CD4-positive, alpha-beta T cell treated with Interleukin-6 at 100 ng/mL for 8 hours (primary cell): ENCODE data around the gene SLC25A27.
"Not testable (repeated sequence)": the region's sequence is repeated elsewhere in the genome, so short reads cannot be mapped to it uniquely, and the experiment has no call there.

ENCODE experiments used
- DNase-seq: peaks from one replicate; pipeline ENCODE4 v3.0.0-alpha.2; 2020; ENCODE audit warnings: mixed read lengths, low spot score

SLC25A27 gene

GRCh38 chr6:46652603-46653438 is at the start of gene SLC25A27, which contains the start of gene CYP39A1:
Gene SLC25A27 (plus strand): TSS chr6:46652975. CDS start chr6:46653193, 218 bp downstream.
Gene CYP39A1 (minus strand): TSS chr6:46652818. CDS start chr6:46652582, 236 bp downstream.
- DNase-seq: peak; percentile 61

GRCh38 chr6:46605091-46605797 is 47.5 kb upstream of the SLC25A27 start:
- no peak for DNase-seq

GRCh38 chr6:46606338-46606737 is 46.4 kb upstream of the SLC25A27 start:
- no peak for DNase-seq

GRCh38 chr6:46610862-46611553 is 41.8 kb upstream of the SLC25A27 start:
- no peak for DNase-seq

GRCh38 chr6:46612645-46613044 is 40.1 kb upstream of the SLC25A27 start:
- no peak for DNase-seq

- DNase-seq: no peak
Observed at GRCh38 chr6:46618726-46619125, 34.0 kb upstream of the SLC25A27 start.

- peak; percentile 1 for DNase-seq
Observed at GRCh38 chr6:46626228-46626909, 26.4 kb upstream of the SLC25A27 start.

- DNase-seq: no peak
Observed at GRCh38 chr6:46626976-46627375, 25.8 kb upstream of the SLC25A27 start.

- DNase-seq: no peak
Observed at GRCh38 chr6:46628498-46628897, 24.3 kb upstream of the SLC25A27 start.

GRCh38 chr6:46628976-46629375 is 23.8 kb upstream of the SLC25A27 start:
- DNase-seq: no peak

- no peak for DNase-seq
Observed at GRCh38 chr6:46629691-46630090, 23.1 kb upstream of the SLC25A27 start.

- no peak for DNase-seq
Observed at GRCh38 chr6:46632053-46632452, 20.7 kb upstream of the SLC25A27 start.

- no peak for DNase-seq
Observed at GRCh38 chr6:46635462-46635861, 17.3 kb upstream of the SLC25A27 start.

GRCh38 chr6:46637145-46637544 is 15.6 kb upstream of the SLC25A27 start:
- DNase-seq: no peak

- no peak for DNase-seq
Observed at GRCh38 chr6:46637933-46638332, 14.8 kb upstream of the SLC25A27 start.

GRCh38 chr6:46638650-46639049 is 14.1 kb upstream of the SLC25A27 start:
- DNase-seq: no peak

- no peak for DNase-seq
Observed at GRCh38 chr6:46642928-46643751, 9.6 kb upstream of the SLC25A27 start.

- no peak for DNase-seq
Observed at GRCh38 chr6:46645265-46645664, 7.5 kb upstream of the SLC25A27 start.

- DNase-seq: not testable (repeated sequence)
Observed at GRCh38 chr6:46648108-46648507, 4.7 kb upstream of the SLC25A27 start.

GRCh38 chr6:46648869-46649492 is 3.8 kb upstream of the SLC25A27 start:
- no peak for DNase-seq

GRCh38 chr6:46651006-46651405 is 1.8 kb upstream of the SLC25A27 start:
- DNase-seq: no peak
